Upper lobe of right lung (tissue), 1 donor: ENCODE data around the gene MED25. TPM values are rescaled to one million over a fixed set of nuclear protein-coding genes. Genes with fewer than 3 reads are reported as not detected.
A peak's percentile ranks its signal among the peaks of the same experiment; 100 is the strongest.

Source experiments
- ATAC-seq: fragments of 200-7000 bp; cut with Tn5 transposase; one replicate; pipeline ENCODE4 v1.9.1; 2020; ENCODE audit warnings: mild to moderate bottlenecking, moderate library complexity
- DNase-seq: peaks from one replicate; pipeline ENCODE4 v3.0.0-alpha.2; 2020
- H3K27ac ChIP-seq: fragments of 200-600 bp; one replicate; pipeline ENCODE4 v1.8.0; 2022
- H3K27me3 ChIP-seq: fragments of 200-600 bp; one replicate; pipeline ENCODE4 v1.8.0; 2022; ENCODE audit warnings: mild to moderate bottlenecking
- H3K36me3 ChIP-seq: fragments of 200-600 bp; one replicate; pipeline ENCODE4 v1.8.0; 2022
- H3K4me1 ChIP-seq: fragments of 200-600 bp; one replicate; pipeline ENCODE4 v1.8.0; 2022
- H3K4me3 ChIP-seq: fragments of 200-600 bp; one replicate; pipeline ENCODE4 v1.8.0; 2022; ENCODE audit warnings: mild to moderate bottlenecking
- H3K9me3 ChIP-seq: fragments of 200-600 bp; one replicate; pipeline ENCODE4 v1.8.0; 2022
- CTCF ChIP-seq: fragments of 200-600 bp; IDR thresholded peaks from one replicate; pipeline ENCODE4 v1.8.0; 2022; ENCODE audit warnings: antibody characterized with exemption
- intact Hi-C: fragments of 100-400 bp; cut with DNase I; formaldehyde crosslinking; loops from one replicate; pipeline ENCODE4 v1.11.0; 2022
- total RNA-seq: library from RNA; stranded (reverse); fragmentation: NEBNext Ultra II Directional; extraction: Animal tissue kit (Norgen Biotek cat#: 25700); gene quantifications from one replicate; pipeline ENCODE4 v1.2.1, GENCODE V29; 2021
- donor health status: DM: no; HTN: yes; CAD: no; lungs with severe emphysema.

The MED25 gene
- total RNA-seq, 1 donor from 2014 or later: 45.9 TPM

- Histone ChIP-seq H3K4me3 (no peak overlapping the region), H3K4me1 (no peaks in the 10 kb centered on the region), H3K27me3 (no peaks in the 10 kb centered on the region), H3K9me3 (no peaks in the 10 kb centered on the region), H3K36me3 (peaks cover 35% of the 10 kb centered on the region), H3K27ac (no peak overlapping the region)
- intact Hi-C loops: no loop called here
- no peak for TF ChIP-seq CTCF
- DNase-seq (no peak), ATAC-seq (peak; percentile 43)
Observed at GRCh38 chr19:49781394-49781793, 36.7 kb upstream of the MED25 start.

- Histone ChIP-seq H3K4me3 (no peak overlapping the region), H3K9me3 (no peaks in the 10 kb centered on the region), H3K27me3 (no peaks in the 10 kb centered on the region), H3K27ac (no peak overlapping the region), H3K36me3 (peaks cover 44% of the 10 kb centered on the region), H3K4me1 (no peaks in the 10 kb centered on the region)
- ATAC-seq: no peak
- no peak for DNase-seq
- intact Hi-C loops: no loop called here
- TF ChIP-seq CTCF: no peak
Observed at GRCh38 chr19:49782515-49782914, 35.6 kb upstream of the MED25 start.

DNA sequence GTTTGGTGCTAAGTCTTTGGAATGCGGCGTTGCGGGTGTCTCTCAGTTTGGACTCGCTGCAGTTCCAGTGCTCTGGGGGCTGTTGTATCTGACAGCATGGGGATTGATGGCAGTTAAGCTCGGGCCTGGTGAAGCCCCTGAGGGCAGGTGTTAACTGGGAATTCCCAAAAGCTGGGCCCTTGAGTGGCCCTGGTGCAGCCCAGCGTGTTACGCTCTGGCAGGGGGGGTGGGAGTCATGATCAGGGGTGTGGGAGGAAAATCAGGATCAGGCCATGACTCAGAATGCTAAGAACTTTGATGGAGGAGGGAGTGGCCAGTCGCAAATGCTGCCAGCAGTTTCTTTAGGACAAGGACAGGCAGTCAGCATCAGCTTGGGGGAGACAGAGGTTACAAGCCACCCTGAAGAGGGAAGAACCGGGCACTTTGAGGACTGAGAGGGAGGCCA, 31.7 kb upstream of the MED25 start:
- TF ChIP-seq CTCF: no peak
- ATAC-seq: no peak
- Histone ChIP-seq H3K4me1 (no peaks in the 10 kb centered on the region), H3K4me3 (no peak overlapping the region), H3K27me3 (no peaks in the 10 kb centered on the region), H3K9me3 (no peaks in the 10 kb centered on the region), H3K27ac (no peak overlapping the region), H3K36me3 (peaks cover 69% of the 10 kb centered on the region)
- intact Hi-C loops: no loop called here
- no peak for DNase-seq

GRCh38 chr19:49787746-49788145, 30.3 kb upstream of the MED25 start:
- ATAC-seq: no peak
- H3K36me3 ChIP-seq: peaks cover 74% of the 10 kb centered on the region
- intact Hi-C loops: no loop called here

GRCh38 chr19:49788857-49789256, 29.2 kb upstream of the MED25 start:
- ATAC-seq: no peak

More at GRCh38 chr19:49787746-49788145, 30.3 kb upstream of the MED25 start:
- no peak for TF ChIP-seq CTCF
- H3K27ac ChIP-seq: no peak overlapping the region
- H3K9me3 ChIP-seq: no peaks in the 10 kb centered on the region
- no peak for DNase-seq
- H3K4me1 ChIP-seq: no peaks in the 10 kb centered on the region
- no peaks in the 10 kb centered on the region for H3K27me3 ChIP-seq
- no peak overlapping the region for H3K4me3 ChIP-seq

More at GRCh38 chr19:49788857-49789256, 29.2 kb upstream of the MED25 start:
- TF ChIP-seq CTCF: no peak
- Histone ChIP-seq H3K4me3 (no peak overlapping the region), H3K27ac (no peak overlapping the region), H3K9me3 (no peaks in the 10 kb centered on the region), H3K4me1 (no peaks in the 10 kb centered on the region), H3K36me3 (peaks cover 74% of the 10 kb centered on the region), H3K27me3 (no peaks in the 10 kb centered on the region)
- no peak for DNase-seq
- intact Hi-C loops: no loop called here
